HL-60/S4 treated with phorbol 12-myristate 13-acetate at 8.2 ng/mL for 4 days and 3 days (cell line): ENCODE data around the gene PTPRH.
"Not testable (repeated sequence)": the region's sequence is repeated elsewhere in the genome, so short reads cannot be mapped to it uniquely, and the experiment has no call there.

Experiments used
- in situ Hi-C: fragments of 300-500 bp; cut with MboI; formaldehyde crosslinking; loops from 2 replicates; pipeline ENCODE4 v1.15.0; 2022; ENCODE audit warnings: low sequenced_read_pairs

The PTPRH gene

DNA sequence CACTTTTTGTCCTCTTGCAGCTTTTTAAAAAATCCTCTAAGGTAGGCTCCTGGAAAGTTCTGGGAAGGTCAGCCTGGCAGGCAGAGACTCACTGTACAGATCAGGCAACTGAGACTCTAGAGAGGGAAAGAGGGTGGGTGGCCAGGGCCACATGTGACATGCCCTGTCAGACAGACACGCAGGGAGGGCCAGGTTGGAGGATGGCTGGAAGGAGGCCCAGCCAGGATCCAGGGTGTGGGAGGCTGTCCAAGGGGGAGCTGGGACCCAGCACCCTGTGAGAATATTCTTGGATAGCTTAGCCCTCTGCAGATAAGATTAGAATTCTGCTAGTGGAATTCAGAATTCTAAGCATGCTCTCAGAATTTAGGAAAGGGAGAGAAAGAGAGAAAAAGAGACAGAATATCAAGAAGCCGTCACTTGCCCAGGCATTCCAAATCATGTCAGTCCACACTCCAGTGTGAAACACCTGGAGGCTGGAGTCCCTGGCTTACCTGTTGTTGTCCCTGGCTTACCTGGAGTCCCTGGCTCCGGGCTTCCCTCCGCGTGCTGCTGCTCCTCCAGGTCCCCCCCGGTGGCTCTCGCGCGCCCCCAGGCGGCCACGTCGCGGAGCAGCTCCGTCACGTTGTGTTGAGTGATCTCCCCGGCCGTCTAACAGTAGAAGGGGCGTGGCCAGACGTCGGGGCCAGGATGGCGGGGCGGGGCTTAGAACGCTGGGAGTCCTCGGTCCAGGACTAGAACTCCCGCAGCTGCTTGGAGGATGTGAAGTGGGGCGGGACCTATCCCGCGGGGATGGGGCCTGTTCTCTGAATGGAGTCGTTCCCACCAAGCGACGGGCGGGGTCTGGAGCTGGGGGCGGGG lies 48.9 kb downstream of the PTPRH start:
- in situ Hi-C loops, result no loop called here

GRCh38 chr19:55158848-55159749 lies 50.2 kb downstream of the PTPRH start:
- in situ Hi-C loops, result no loop called here

DNA sequence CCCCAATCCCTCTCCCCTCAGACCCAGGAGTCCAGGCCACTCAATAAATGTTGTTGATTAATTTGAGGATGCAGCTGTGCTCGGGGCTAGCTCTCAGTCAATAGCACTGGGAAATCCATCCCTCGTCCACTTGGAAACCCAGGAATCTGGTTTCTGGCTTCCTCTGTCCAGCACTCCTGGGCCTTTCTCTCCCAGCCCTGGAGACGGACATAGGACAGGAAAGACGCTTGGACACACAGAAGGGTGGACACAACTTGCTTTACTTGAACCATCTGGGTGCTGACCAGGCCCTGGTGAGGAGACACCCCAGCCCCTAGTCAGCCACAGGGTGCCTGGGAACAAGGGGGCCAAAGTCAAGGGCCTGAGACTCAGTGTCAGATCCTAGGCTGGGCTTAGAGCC lies 50.9 kb downstream of the PTPRH start:
- in situ Hi-C loops, result no loop called here

DNA sequence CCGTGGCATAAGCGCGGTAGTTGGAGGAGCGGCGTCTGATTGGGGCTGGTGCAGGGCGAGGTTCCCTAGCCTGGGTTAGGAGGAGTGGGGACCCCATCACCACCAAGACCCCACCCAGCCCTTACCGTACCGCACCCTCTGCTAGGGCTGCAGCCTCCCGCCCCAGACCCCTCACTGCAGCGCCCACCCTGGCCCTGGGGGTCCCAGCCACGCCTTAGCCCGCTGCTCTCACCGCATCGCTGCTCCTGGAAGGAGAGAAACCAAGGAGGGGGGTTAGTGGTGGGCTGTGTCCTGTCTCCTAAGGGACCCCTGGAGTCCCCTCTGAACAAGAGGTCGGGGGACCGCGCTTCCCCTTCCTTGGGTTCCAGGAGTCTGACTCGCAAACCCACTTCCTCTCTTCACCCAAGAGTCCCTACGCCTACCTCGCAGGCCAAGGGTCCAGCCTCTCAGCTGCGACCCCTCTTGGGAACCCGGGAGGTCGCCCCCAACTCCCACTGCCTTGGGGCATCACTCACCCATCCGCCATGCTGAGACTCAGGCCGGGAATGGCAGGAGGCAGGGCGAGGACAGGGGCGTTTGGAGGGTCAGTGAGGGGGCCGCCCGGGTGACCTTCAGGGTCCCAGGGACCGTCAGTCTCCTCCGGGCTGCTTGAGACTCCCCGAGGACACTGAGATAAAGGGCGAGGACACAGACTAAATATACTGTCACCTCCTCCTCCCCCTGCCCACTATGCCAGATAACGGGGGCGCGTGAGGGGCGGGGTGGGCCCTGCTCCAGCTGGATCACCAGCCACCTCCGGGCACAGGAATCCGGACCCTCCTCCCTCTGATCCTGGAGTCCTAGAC lies 52.0 kb downstream of the PTPRH start, which contains the start of gene TNNI3:
TNNI3 (minus strand) TSS at position 669 of the 845 bp plus-strand sequence; CDS start at position 526, 143 bp downstream.
- in situ Hi-C loops, result no loop called here

DNA sequence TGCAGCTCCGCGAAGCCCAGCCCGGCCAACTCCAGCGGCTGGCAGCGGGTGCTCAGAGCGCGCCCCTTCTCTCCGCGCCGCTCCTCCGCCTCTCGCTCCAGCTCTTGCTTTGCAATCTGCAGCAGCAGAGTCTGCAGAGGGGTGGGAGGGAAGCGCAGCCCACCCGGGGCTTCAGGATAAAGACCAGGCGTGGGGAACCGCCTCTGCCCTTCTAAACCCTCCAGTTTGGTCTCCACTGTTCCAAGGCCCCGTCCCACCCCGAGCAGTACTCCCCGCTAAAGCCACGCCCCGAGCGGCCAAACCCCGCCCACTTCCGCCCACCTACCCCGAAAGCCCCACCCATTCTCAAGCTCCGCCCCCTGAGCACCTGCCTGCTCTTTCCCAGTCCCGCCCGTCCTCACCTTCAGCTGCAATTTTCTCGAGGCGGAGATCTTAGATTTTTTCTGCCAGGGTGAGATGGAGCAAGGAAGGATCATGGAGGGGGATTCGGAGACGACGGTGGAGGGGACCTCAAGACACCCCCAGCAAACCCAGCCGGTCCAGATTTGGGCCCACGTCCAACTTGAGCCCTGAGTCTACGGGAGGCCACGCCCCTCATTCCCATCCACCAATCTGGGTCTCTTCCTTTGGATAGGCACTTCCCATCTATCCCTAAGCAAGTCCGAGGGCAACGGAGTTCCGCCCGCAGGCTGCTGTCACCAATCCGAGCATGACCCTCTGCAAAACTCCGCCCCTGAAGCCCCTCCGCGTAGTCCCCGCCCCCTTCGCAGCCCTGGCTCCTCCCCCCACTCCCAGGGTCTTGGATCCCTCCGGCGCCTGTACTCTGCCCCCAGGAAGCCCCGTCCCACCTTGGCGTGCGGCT lies 52.9 kb downstream of the PTPRH start:
- in situ Hi-C loops, result no loop called here

DNA sequence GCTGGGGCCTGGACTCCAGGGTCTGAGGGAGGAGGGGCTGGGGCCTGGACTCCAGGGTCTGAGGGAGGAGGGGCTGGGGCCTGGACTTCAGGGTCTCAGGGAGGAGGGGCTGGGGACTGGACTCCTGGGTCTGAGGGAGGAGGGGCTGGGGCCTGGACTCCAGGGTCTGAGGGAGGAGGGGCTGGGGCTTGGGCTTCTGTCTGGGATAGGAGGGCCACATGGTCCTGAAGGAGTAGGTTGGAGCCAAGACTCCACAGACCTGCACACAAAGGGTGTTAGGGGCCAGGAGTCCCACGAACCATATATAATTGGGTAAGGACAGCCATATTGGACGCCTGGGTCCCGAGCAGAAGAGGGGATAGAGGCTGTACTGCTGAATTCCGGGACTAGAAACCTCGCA lies 53.5 kb downstream of the PTPRH start:
- in situ Hi-C loops, result not testable (repeated sequence)

- in situ Hi-C loops, result no loop called here
Observed at GRCh38 chr19:55153652-55154264, 55.5 kb downstream of the PTPRH start.

DNA sequence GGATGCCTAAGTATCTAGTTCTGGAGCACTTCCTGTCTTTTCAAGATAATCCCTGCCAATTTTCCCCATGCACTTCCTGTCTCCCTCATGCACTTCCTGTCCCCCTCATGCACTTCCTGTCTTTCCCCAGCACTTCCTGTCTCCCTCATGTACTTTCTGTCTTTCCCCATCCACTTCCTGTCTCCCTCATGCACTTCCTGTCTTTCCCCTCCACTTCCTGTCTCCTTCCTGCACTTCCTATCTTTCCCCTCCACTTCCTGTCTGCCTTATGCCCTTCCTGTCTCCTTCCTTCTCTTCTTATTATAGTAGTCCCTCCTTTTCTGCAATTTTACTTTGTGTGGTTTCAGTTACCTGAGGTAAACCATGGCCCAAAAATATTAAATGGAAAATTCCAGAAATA lies 57.3 kb downstream of the PTPRH start:
- in situ Hi-C loops, result no loop called here

- in situ Hi-C loops, result no loop called here
Observed at GRCh38 chr19:55149078-55150003, 60.0 kb downstream of the PTPRH start, which contains the start of gene TNNT1. Gene TNNT1, minus strand, starts transcription at chr19:55149206. Its CDS starts 2,049 bp downstream, at chr19:55147157.

DNA sequence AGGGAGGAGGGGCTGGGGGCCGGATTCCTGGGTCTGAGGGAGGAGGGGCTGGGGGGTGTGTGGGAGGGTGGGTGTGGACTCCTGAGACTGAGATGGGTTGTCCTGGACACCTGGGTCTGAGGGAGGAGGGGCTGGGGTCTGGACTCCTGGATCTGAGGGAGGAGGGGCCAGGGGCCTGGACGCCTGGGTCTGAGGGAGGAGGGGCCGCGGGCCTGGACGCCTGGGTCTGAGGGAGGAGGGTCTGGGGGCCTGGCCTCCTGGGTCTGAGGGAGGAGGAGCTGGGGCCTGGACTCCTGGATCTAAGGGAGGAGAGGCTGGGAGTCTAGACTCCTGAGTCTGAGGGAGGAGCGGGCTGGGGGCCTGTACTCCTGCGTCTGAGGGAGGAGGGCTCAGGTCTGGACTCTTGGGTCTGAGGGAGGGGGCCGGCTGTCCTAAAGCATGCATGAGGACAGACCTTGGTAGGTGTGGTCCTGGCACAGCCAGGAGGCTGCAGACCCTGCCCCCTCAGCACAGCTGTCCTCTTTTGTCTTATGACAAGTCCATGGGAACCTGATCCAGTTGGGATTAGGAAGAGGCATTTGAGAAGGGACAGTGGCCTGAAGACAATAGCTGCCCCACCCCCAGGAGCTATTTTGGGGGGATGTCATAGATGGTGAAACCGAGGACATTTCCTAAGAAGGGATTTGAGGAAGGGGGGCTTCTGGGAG lies 61.6 kb downstream of the PTPRH start:
- in situ Hi-C loops, result no loop called here

- in situ Hi-C loops, result no loop called here
Observed at GRCh38 chr19:55146705-55147273, 62.5 kb downstream of the PTPRH start.

DNA sequence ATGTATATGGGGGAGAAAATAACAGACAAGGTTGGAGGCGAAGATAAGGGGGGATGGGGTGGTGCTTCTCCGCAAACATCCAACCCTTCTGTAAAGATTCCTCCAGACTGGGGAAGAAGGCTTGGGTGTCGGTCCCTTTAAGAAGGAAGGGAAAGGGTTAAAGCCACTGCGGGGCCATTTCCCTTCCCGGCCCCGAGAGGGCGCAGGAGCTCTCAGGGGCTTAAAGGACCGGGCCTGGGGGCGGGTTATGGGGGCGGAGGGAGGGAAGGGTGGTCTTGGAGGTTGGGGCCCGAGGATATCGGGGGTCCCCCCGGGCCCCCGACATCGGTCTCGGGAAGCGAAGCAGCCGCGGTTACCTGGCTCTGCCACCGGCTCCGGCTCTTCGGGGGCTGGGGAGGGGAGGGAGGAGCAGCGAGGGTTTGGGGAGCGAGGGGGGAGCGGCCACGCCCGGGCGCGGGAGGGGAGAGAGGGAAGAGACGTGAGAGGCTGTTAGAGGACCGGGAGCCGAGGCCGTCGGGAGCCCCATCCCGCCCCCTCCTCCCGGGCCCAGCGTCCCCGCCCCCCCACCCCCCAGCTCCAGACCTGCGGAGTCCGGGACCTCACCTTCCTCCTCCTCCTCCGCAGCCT lies 63.1 kb downstream of the PTPRH start:
- in situ Hi-C loops, result no loop called here

DNA sequence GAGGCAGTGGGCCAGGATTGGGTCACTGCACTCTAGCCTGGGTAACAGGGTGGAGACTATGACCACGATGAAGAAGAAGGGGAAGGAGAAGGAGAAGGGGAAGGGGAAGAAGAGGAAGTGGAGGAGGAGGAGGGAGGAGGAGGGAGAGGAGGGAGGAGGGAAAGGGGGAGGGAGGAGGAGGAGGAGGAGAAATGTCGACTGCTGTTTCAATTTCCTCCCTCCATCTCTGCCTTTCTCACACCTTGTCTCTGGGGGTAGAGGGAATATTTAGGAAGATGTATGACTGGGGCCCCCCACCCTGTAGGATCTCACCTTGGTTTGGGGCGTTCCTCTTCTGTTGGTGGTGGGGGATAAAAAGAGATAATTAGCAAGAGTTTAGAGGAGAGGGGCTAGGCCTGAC lies 64.1 kb downstream of the PTPRH start:
- in situ Hi-C loops, result no loop called here

DNA sequence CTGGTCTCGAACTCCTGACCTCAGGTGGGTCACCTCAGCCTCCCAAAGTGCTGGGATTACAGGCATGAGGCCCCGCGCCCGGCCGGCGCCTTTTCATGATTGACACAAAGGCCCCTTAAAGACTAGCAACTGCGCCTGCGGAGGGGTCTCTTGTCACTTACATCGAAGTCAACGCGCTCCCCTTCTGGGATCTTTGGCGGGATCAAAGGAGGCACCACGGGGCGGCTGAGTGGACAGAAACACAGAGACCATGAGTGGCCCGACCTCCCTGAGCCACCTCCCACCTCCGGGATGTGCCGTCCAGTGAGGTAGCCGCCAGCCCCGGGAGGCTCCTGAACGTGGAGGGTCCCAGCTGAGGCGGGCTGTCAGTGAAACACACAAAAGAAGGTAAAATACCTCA lies 67.6 kb downstream of the PTPRH start:
- in situ Hi-C loops, result no loop called here

DNA sequence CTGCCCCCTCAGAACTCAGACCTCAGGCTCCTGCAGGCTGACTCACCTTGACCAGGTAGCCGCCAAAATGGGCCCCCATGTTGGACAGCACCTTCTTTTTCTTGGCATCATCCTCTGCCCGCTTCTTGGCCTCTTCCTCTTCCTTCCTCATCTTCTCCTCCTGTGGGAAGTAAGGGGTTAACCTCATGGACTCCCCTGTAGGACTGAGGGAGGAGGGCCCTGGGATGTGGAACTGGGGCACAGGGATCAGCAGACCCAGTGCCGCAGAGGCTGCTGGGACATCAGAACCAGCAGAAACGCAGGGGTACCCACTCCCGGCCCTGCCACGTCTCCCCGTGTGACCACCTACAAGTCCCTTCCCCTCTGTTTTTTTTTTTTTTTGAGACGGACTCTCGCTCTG lies 71.4 kb downstream of the PTPRH start:
- in situ Hi-C loops, result no loop called here

DNA sequence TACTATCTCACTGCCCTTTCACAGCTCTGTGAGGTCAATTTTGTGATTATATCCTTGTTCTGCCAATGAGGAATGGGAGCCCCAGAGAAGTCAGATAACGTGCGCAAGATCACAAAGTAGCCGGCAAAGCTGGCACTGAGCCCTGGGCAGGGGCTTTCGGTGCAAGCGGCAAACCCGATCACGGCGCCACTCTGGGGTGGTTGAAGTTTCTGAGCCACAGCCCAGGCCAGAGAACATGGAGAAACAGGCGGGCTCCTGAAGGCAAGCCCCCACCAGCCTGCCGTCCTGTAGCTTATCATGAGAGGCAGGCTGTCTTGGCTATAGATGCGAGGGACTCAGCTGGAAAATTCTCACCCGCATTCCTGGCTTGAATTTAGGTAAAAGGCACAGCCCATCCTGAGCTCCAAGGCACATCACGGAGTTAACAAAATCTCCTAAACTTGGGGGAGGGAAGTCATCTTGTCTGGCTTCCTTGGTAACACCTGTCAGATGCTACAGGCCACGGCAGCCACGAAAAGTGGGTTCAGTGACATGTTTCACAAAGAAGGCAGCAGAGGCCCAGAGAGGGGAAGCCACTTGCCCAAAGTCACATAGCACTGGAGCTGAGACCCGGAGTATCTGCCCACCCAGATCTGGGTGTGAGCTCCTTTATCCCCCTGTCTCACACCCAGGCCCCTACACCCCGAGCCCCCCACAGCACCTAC lies 72.8 kb downstream of the PTPRH start:
- in situ Hi-C loops, result no loop called here
